SK-N-SH treated with all-trans-retinoic acid at 6 μM for 48 hours (cell line): ENCODE data around the gene GSTM3.

Experiments
- ZNF70 ChIP-seq: fragments of 450-650 bp; formaldehyde crosslinking; IDR thresholded peaks from 2 replicates; pipeline ENCODE4 v1.5.0; 2020; ENCODE audit warnings: mild to moderate bottlenecking, moderate library complexity
- TF ChIP-seq, protein P1 (sequence below): fragments of 250-450 bp; sonication (Bioruptor Pico); IDR thresholded peaks from 2 replicates; pipeline ENCODE4 v1.5.1; 2020; ENCODE audit warnings: low read depth, mild to moderate bottlenecking, moderate library complexity

DNA sequence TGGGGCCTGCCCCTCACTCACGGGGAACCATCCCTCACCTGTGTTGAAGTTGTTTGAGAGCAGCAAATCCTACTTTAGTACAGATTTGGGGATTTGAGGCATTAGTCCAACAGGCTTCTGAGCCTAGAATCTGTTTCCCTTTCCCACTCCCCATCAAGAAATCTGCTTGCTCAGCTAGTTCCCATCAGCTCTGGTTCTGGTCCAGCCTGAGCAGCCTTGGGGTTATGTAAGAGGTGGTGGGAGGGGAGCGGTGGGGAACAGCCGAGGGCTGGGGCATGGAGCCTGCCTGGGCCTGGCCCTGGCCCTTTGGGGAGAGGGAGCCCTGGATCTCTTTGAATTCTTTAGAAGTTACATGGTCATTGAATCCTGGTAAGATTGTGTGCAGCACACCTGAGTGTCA lies 24.7 kb downstream of the GSTM3 start:
- TF ChIP-seq, protein P1, sequence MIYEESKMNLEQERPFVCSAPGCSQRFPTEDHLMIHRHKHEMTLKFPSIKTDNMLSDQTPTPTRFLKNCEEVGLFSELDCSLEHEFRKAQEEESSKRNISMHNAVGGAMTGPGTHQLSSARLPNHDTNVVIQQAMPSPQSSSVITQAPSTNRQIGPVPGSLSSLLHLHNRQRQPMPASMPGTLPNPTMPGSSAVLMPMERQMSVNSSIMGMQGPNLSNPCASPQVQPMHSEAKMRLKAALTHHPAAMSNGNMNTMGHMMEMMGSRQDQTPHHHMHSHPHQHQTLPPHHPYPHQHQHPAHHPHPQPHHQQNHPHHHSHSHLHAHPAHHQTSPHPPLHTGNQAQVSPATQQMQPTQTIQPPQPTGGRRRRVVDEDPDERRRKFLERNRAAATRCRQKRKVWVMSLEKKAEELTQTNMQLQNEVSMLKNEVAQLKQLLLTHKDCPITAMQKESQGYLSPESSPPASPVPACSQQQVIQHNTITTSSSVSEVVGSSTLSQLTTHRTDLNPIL (CRISPR knock-in tag) = no peak
- TF ChIP-seq ZNF70 (CRISPR knock-in tag) = no peak
